ENCODE measurements around the gene N4BP2L2. TPM values are rescaled to one million over a fixed set of nuclear protein-coding genes. Genes with fewer than 3 reads are reported as not detected.

The N4BP2L2 gene
- total and polyA plus RNA-seq, 2 of the 13 experiments (the other 11 are each of a cell fraction or from before 2014, with no cell fraction given) = 58.9 to 81.2 TPM

GRCh38 chr13:32454886-32455593, 83.6 kb downstream of the N4BP2L2 start:
- ChIA-PET CTCF (ENCODE audit: low intra/inter-chr PET ratio, low total read pairs) (no interaction called here), POLR2A (interaction anchor here (0.7 to 2.3 kb wide), 2 partner anchors 26 to 27 kb away, joined by 3 to 11 read pairs; partner anchors contain the start of gene N4BP2L1)
- H3K9me3 ChIP-seq (ENCODE audit: low read length) = peaks cover 21% of the 10 kb centered on the region
- H3K4me3 ChIP-seq (replicated peaks in 1 of 3; ENCODE audit: insufficient read depth in 1 of 3, low read depth in 2 of 3, low read length in 3 of 3) = peak overlapping the region in 2 of 3 experiments; percentile 6 to 18; a peak in 2 of 6 replicates
- H3K4me1 ChIP-seq (ENCODE audit: insufficient read depth, low read length) = peaks cover 42% of the 10 kb centered on the region
- FAIRE-seq = no peak
- H3K27ac ChIP-seq (ENCODE audit: extremely low read length, insufficient read depth, low read length) = peak overlapping the region; percentile 54
- 29% methylated on average over 4 of the region's 8 CpGs for WGBS (ENCODE audit: low lambda C conversion rate)
- in situ Hi-C loops (cut with HindIII; ENCODE audit: extremely low pct_ligation_motif_present, low pct_unique_long_range_greater_than_20kb) (no loop called here), intact Hi-C loops (cut with micrococcal nuclease; ENCODE audit: unreplicated experiment) (no loop called here)
- no peak overlapping the region for H2AFZ ChIP-seq (ENCODE audit: low read length)
- H3K4me2 ChIP-seq (ENCODE audit: low read depth, low read length) = peak overlapping the region; percentile 62
- DNase-seq (ENCODE audit: low spot score) = peak; percentile 80
- no peaks in the 10 kb centered on the region for H4K20me1 ChIP-seq (ENCODE audit: insufficient read depth, low read length)
- H3K27me3 ChIP-seq (ENCODE audit: control insufficient read depth in 1 of 2, insufficient read depth in 2 of 2, low read length in 2 of 2) = no peaks in the 10 kb centered on the region
- H3K36me3 ChIP-seq (replicated peaks in 1 of 2; ENCODE audit: control insufficient read depth in 1 of 2, insufficient read depth in 2 of 2, low read length in 2 of 2) = no peaks in the 10 kb centered on the region
- peak overlapping the region; percentile 41; the same call in 1 of the 2 replicates for H3K9ac ChIP-seq (ENCODE audit: insufficient read depth, low read depth, low read length)
- ATAC-seq = peak; percentile 97
- BruUV-seq (replicated peaks) = no TSS peak
- no peaks in the 10 kb centered on the region for H3K79me2 ChIP-seq (ENCODE audit: insufficient read depth, low read length)
- no peak for TF ChIP-seq PAX8 (CRISPR knock-in tag; IDR thresholded peaks at IDR 0.05; ENCODE audit: borderline replicate concordance)
- TF ChIP-seq ZNF234 (CRISPR knock-in tag; conservative IDR thresholded peaks at IDR 0.05) = no peak
- no peak for TF ChIP-seq ZBTB21 (CRISPR knock-in tag; IDR thresholded peaks at IDR 0.05)
- TF ChIP-seq ZNF280D (CRISPR knock-in tag; IDR thresholded peaks at IDR 0.05) = no peak
- 0 out of 2 replicates have a peak, but pooled peaks have one; percentile 38 for TF ChIP-seq POLR2G (IDR thresholded peaks at IDR 0.05; ENCODE audit: low read depth, low read length)
- peak; percentile 78 for TF ChIP-seq MED1 (CRISPR knock-in tag; IDR thresholded peaks at IDR 0.05)
- TF ChIP-seq SATB2 (CRISPR knock-in tag; IDR thresholded peaks at IDR 0.05) = no peak
- TF ChIP-seq ZNF282 (IDR thresholded peaks at IDR 0.05; ENCODE audit: partially characterized antibody) = no peak
- no peak for TF ChIP-seq ZFP62 (CRISPR knock-in tag; IDR thresholded peaks at IDR 0.05)
- no peak for TF ChIP-seq BRCA1 (CRISPR knock-in tag; IDR thresholded peaks at IDR 0.05)
- 0 out of 2 replicates have a peak, but pooled peaks have one; percentile 20 for TF ChIP-seq RNF2 (conservative IDR thresholded peaks at IDR 0.05; ENCODE audit: low read depth)
- TF ChIP-seq MYPOP (CRISPR knock-in tag; IDR thresholded peaks at IDR 0.05) = no peak; the same call in 1 of the 2 replicates
- no peak for TF ChIP-seq ZFP41 (CRISPR knock-in tag; IDR thresholded peaks at IDR 0.05; ENCODE audit: borderline replicate concordance)
- peak; percentile 99 for TF ChIP-seq ZNF292 (CRISPR knock-in tag; IDR thresholded peaks at IDR 0.05; ENCODE audit: borderline replicate concordance, low read depth)
- TF ChIP-seq SIX4 (CRISPR knock-in tag; IDR thresholded peaks at IDR 0.05) = no peak
- no peak for TF ChIP-seq MTA3 (CRISPR knock-in tag; IDR thresholded peaks at IDR 0.05)
- TF ChIP-seq HIC2 (CRISPR knock-in tag; IDR thresholded peaks at IDR 0.05; ENCODE audit: low read depth) = peak; percentile 68
- TF ChIP-seq ZNF839 (CRISPR knock-in tag; IDR thresholded peaks at IDR 0.05; ENCODE audit: borderline replicate concordance) = no peak
- no peak for TF ChIP-seq GFI1 (CRISPR knock-in tag; IDR thresholded peaks at IDR 0.05; ENCODE audit: borderline replicate concordance)
- TF ChIP-seq DR1 (CRISPR knock-in tag; IDR thresholded peaks at IDR 0.05) = no peak
